SK-N-SH treated with all-trans-retinoic acid at 6 μM for 48 hours (cell line): ENCODE measurements around the gene ADAMTS18.
"Not testable (repeated sequence)": the region's sequence is repeated elsewhere in the genome, so short reads cannot be mapped to it uniquely, and the experiment has no call there.

ENCODE experiments used
- ATAC-seq: fragments of 200-7000 bp; cut with Tn5 transposase; 3 replicates; pipeline ENCODE4 v1.9.1; 2020; ENCODE audit warnings: mild to moderate bottlenecking, moderate library complexity
- ARNTL ChIP-seq: fragments of 450-650 bp; formaldehyde crosslinking; IDR thresholded peaks from 2 replicates; pipeline ENCODE4 v1.5.0; 2020; ENCODE audit warnings: low read depth, mild to moderate bottlenecking, moderate library complexity, borderline replicate concordance
- BACH2 ChIP-seq: fragments of 250-450 bp; sonication (Bioruptor Pico); IDR thresholded peaks from 2 replicates; pipeline ENCODE4 v1.9.0; 2021; ENCODE audit warnings: mild to moderate bottlenecking, borderline replicate concordance
- CSDC2 ChIP-seq: fragments of 250-450 bp; sonication (Bioruptor Pico); IDR thresholded peaks from 2 replicates; pipeline ENCODE4 v1.5.0; 2020; ENCODE audit warnings: mild to moderate bottlenecking, moderate library complexity
- ESRRG ChIP-seq: fragments of 250-450 bp; sonication (Bioruptor Pico); IDR thresholded peaks from 2 replicates; pipeline ENCODE4 v1.6.1; 2021; ENCODE audit warnings: mild to moderate bottlenecking
- GLIS3 ChIP-seq: fragments of 250-450 bp; sonication (Bioruptor Pico); IDR thresholded peaks from 2 replicates; pipeline ENCODE4 v1.5.0; 2020; ENCODE audit warnings: mild to moderate bottlenecking, moderate library complexity
- ISL1 ChIP-seq: fragments of 250-450 bp; sonication (Bioruptor Pico); IDR thresholded peaks from 2 replicates; pipeline ENCODE4 v2.1.2; 2022; ENCODE audit warnings: mild to moderate bottlenecking, moderate library complexity
- OSR1 ChIP-seq: fragments of 250-450 bp; sonication (Bioruptor Pico); IDR thresholded peaks from 2 replicates; pipeline ENCODE4 v1.8.0; 2022; ENCODE audit warnings: moderate library complexity, mild to moderate bottlenecking, inconsistent platforms
- PPARA ChIP-seq: fragments of 250-450 bp; sonication (Bioruptor Pico); IDR thresholded peaks from 2 replicates; pipeline ENCODE4 v1.5.0; 2020; ENCODE audit warnings: mild to moderate bottlenecking, borderline replicate concordance
- RARB ChIP-seq: fragments of 250-450 bp; sonication (Bioruptor Pico); IDR thresholded peaks from 2 replicates; pipeline ENCODE4 v1.8.0; 2021; ENCODE audit warnings: mild to moderate bottlenecking, moderate library complexity
- SNAI2 ChIP-seq: fragments of 250-450 bp; sonication (Bioruptor Pico); IDR thresholded peaks from 2 replicates; pipeline ENCODE4 v1.5.0; 2020; ENCODE audit warnings: mild to moderate bottlenecking, moderate library complexity
- TCF4 ChIP-seq: fragments of 250-450 bp; sonication (Bioruptor Pico); IDR thresholded peaks from 2 replicates; pipeline ENCODE4 v1.8.0; 2021; ENCODE audit warnings: mild to moderate bottlenecking, moderate library complexity, borderline replicate concordance
- TOX ChIP-seq: fragments of 250-450 bp; sonication (Bioruptor Pico); IDR thresholded peaks from 2 replicates; pipeline ENCODE4 v1.8.0; 2021; ENCODE audit warnings: mild to moderate bottlenecking, moderate library complexity, borderline replicate concordance
- ZC3H10 ChIP-seq: fragments of 250-450 bp; sonication (Bioruptor Pico); IDR thresholded peaks from 2 replicates; pipeline ENCODE4 v1.5.1; 2021; ENCODE audit warnings: mild to moderate bottlenecking, moderate library complexity
- ZFP3 ChIP-seq: fragments of 250-450 bp; sonication (Bioruptor Pico); IDR thresholded peaks from 2 replicates; pipeline ENCODE4 v1.5.0; 2020; ENCODE audit warnings: mild to moderate bottlenecking, moderate library complexity
- ZFP30 ChIP-seq: fragments of 450-650 bp; formaldehyde crosslinking; IDR thresholded peaks from 2 replicates; pipeline ENCODE4 v1.5.0; 2022; ENCODE audit warnings: mild to moderate bottlenecking, moderate library complexity
- ZNF565 ChIP-seq: fragments of 450-650 bp; formaldehyde crosslinking; conservative IDR thresholded peaks from 2 replicates; pipeline ENCODE4 v1.5.0; 2020; ENCODE audit warnings: low read depth, mild to moderate bottlenecking, moderate library complexity
- ZNF70 ChIP-seq: fragments of 450-650 bp; formaldehyde crosslinking; IDR thresholded peaks from 2 replicates; pipeline ENCODE4 v1.5.0; 2020; ENCODE audit warnings: mild to moderate bottlenecking, moderate library complexity
- ZNF8 ChIP-seq: fragments of 450-650 bp; formaldehyde crosslinking; IDR thresholded peaks from 2 replicates; pipeline ENCODE4 v1.5.0; 2020; ENCODE audit warnings: mild to moderate bottlenecking, moderate library complexity
- TF ChIP-seq, protein P1 (sequence below): fragments of 250-450 bp; sonication (Bioruptor Pico); IDR thresholded peaks from 2 replicates; pipeline ENCODE4 v1.8.0; 2021; ENCODE audit warnings: low read depth, mild to moderate bottlenecking, moderate library complexity, borderline replicate concordance
- TF ChIP-seq, protein P2 (sequence below): fragments of 250-450 bp; sonication (Bioruptor Pico); IDR thresholded peaks from 2 replicates; pipeline ENCODE4 v1.5.0; 2020; ENCODE audit warnings: mild to moderate bottlenecking, moderate library complexity
- TF ChIP-seq, protein P3 (sequence below): fragments of 250-450 bp; sonication (Bioruptor Pico); IDR thresholded peaks from 2 replicates; pipeline ENCODE4 v1.8.0; 2020; ENCODE audit warnings: mild to moderate bottlenecking, moderate library complexity, borderline replicate concordance
- TF ChIP-seq, protein P4 (sequence below): fragments of 250-450 bp; sonication (Bioruptor Pico); IDR thresholded peaks from 2 replicates; pipeline ENCODE4 v1.5.1; 2020; ENCODE audit warnings: low read depth, mild to moderate bottlenecking, moderate library complexity

The ADAMTS18 gene

DNA sequence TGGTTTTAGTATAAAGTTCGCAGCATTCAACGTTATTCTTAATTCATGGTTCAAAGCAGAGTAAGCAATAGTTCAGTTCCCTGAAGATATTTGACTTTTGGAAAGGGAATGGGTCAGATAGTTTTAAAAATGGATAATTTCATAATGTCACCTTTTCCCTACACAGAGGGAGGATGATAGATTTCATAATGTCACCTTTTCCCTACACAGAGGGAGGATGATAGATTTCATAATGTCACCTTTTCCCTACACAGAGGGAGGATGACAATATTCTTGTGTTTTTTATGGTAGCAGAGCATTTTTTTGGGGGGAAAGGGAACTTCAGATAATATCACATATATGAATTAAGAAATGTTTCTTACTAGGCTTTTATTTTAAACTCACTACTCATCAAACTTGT is 159.5 kb downstream of the ADAMTS18 start:
- not testable (repeated sequence) for ATAC-seq

DNA sequence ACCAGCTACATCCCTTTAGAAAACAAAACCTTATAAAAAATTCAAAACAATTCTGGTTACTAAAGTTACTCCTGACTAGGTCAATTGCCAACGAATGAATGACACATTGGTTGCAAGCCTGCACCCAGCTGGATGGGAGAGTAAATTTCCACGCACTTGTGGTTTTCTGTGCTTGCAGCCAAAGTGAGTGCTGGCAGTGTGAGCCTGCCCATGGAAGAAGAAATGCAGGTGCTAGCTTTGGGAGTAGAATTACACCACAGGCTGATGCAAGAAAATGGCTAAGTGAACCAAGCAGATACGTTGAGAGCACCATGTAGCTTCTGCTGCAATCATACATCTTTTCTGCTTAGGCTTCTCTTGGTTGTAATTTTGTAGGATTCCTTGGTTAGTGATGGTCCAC is 161.0 kb downstream of the ADAMTS18 start:
- TF ChIP-seq ZFP3 (CRISPR knock-in tag) (no peak), TCF4 (CRISPR knock-in tag) (no peak), BACH2 (no peak), OSR1 (CRISPR knock-in tag) (no peak), GLIS3 (CRISPR knock-in tag) (no peak), PPARA (no peak), ZNF8 (no peak), ZC3H10 (CRISPR knock-in tag) (no peak), ZFP30 (CRISPR knock-in tag) (no peak), CSDC2 (CRISPR knock-in tag) (no peak), RARB (CRISPR knock-in tag) (no peak), ARNTL (CRISPR knock-in tag) (no peak), ZNF565 (CRISPR knock-in tag) (no peak), ISL1 (CRISPR knock-in tag) (no peak), ESRRG (CRISPR knock-in tag) (no peak)
- TF ChIP-seq, protein P1, sequence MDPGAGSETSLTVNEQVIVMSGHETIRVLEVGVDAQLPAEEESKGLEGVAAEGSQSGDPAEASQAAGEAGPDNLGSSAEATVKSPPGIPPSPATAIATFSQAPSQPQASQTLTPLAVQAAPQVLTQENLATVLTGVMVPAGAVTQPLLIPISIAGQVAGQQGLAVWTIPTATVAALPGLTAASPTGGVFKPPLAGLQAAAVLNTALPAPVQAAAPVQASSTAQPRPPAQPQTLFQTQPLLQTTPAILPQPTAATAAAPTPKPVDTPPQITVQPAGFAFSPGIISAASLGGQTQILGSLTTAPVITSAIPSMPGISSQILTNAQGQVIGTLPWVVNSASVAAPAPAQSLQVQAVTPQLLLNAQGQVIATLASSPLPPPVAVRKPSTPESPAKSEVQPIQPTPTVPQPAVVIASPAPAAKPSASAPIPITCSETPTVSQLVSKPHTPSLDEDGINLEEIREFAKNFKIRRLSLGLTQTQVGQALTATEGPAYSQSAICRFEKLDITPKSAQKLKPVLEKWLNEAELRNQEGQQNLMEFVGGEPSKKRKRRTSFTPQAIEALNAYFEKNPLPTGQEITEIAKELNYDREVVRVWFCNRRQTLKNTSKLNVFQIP: no peak
- TF ChIP-seq, protein P2, sequence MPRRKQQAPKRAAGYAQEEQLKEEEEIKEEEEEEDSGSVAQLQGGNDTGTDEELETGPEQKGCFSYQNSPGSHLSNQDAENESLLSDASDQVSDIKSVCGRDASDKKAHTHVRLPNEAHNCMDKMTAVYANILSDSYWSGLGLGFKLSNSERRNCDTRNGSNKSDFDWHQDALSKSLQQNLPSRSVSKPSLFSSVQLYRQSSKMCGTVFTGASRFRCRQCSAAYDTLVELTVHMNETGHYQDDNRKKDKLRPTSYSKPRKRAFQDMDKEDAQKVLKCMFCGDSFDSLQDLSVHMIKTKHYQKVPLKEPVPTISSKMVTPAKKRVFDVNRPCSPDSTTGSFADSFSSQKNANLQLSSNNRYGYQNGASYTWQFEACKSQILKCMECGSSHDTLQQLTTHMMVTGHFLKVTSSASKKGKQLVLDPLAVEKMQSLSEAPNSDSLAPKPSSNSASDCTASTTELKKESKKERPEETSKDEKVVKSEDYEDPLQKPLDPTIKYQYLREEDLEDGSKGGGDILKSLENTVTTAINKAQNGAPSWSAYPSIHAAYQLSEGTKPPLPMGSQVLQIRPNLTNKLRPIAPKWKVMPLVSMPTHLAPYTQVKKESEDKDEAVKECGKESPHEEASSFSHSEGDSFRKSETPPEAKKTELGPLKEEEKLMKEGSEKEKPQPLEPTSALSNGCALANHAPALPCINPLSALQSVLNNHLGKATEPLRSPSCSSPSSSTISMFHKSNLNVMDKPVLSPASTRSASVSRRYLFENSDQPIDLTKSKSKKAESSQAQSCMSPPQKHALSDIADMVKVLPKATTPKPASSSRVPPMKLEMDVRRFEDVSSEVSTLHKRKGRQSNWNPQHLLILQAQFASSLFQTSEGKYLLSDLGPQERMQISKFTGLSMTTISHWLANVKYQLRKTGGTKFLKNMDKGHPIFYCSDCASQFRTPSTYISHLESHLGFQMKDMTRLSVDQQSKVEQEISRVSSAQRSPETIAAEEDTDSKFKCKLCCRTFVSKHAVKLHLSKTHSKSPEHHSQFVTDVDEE: no peak
- TF ChIP-seq, protein P3, sequence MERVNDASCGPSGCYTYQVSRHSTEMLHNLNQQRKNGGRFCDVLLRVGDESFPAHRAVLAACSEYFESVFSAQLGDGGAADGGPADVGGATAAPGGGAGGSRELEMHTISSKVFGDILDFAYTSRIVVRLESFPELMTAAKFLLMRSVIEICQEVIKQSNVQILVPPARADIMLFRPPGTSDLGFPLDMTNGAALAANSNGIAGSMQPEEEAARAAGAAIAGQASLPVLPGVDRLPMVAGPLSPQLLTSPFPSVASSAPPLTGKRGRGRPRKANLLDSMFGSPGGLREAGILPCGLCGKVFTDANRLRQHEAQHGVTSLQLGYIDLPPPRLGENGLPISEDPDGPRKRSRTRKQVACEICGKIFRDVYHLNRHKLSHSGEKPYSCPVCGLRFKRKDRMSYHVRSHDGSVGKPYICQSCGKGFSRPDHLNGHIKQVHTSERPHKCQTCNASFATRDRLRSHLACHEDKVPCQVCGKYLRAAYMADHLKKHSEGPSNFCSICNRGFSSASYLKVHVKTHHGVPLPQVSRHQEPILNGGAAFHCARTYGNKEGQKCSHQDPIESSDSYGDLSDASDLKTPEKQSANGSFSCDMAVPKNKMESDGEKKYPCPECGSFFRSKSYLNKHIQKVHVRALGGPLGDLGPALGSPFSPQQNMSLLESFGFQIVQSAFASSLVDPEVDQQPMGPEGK (CRISPR knock-in tag): no peak
- ATAC-seq: no peak

DNA sequence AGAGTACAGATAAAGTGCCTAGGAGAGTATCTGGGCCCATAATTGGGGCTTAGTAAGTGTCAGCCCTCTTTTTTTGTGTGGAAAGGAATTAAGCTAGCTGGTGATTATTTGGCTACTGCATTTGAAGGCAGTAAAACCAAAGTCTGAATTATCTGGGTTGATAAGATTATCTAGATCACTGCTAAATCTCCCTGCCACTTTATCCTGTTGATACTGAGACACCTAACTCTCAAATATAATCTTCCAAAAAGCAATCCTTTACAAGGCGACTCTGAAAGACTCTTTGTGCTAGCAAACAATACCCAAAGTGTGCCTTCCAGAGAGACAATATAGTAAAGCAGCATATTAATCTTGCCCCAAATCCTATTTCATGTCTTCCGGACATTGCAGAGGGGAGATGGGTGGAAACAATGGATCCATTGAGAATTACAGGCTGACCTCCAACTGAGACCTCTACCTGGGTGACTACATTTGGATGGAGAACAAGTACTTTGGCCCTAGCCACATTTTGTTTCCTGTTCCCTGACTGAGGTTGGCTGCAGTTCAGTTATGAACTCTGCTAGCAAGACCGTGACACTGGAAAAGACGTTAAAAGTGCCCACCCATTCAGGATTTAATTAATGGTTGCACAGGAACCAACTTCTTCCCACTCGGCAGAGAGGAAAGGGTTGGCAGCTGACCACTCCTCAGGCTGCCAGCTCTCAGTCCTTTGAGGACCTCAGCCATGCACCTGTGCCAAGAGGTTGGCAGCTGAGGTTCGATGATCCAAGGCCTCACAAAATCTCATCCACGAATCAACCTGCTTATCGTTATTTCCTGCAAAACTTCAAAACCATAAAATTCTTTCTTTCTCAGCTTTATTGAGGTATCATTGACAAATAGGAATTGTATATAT is 163.1 kb downstream of the ADAMTS18 start:
- TF ChIP-seq CSDC2 (CRISPR knock-in tag) (no peak), ISL1 (CRISPR knock-in tag) (no peak), TCF4 (CRISPR knock-in tag) (no peak), ZC3H10 (CRISPR knock-in tag) (no peak), ZNF8 (no peak), ESRRG (CRISPR knock-in tag) (no peak), ZNF565 (CRISPR knock-in tag) (no peak), BACH2 (no peak), ZFP30 (CRISPR knock-in tag) (no peak), SNAI2 (CRISPR knock-in tag) (no peak), ZNF70 (CRISPR knock-in tag) (no peak), OSR1 (CRISPR knock-in tag) (no peak), TOX (CRISPR knock-in tag) (no peak), ZFP3 (CRISPR knock-in tag) (no peak), GLIS3 (CRISPR knock-in tag) (no peak)
- TF ChIP-seq, protein P4, sequence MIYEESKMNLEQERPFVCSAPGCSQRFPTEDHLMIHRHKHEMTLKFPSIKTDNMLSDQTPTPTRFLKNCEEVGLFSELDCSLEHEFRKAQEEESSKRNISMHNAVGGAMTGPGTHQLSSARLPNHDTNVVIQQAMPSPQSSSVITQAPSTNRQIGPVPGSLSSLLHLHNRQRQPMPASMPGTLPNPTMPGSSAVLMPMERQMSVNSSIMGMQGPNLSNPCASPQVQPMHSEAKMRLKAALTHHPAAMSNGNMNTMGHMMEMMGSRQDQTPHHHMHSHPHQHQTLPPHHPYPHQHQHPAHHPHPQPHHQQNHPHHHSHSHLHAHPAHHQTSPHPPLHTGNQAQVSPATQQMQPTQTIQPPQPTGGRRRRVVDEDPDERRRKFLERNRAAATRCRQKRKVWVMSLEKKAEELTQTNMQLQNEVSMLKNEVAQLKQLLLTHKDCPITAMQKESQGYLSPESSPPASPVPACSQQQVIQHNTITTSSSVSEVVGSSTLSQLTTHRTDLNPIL (CRISPR knock-in tag): no peak
- TF ChIP-seq, protein P1: no peak
- no peak for ATAC-seq

DNA sequence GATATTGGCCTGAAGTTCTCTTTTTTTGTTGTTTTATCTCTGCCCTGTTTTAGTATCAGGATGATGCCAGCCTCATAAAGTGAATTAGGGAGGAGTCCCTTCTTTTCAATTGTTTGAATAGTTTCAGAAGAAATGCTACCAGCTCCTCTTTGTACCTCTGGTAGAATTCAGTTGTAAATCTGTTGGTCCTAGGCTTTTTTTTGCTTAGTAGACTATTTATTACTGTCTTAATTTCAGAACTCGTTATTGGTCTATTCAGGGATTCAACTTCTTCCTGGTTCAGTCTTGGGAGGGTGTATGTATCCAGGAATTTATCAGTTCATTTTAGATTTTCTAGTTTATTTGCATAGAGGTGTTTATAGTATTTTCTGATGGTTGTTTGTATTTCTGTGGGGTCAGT is 168.6 kb downstream of the ADAMTS18 start:
- ATAC-seq: not testable (repeated sequence)
